NCI-H1436 (cell line): ENCODE measurements around the gene HTR7.

Source experiments
- DNase-seq: peaks from one replicate; lab custom pipeline; 2025; lab: John Stamatoyannopoulos, UW

The HTR7 gene

GRCh38 chr10:90740265-90740664 is 117.6 kb downstream of the HTR7 start:
- DNase-seq, result no peak

DNA sequence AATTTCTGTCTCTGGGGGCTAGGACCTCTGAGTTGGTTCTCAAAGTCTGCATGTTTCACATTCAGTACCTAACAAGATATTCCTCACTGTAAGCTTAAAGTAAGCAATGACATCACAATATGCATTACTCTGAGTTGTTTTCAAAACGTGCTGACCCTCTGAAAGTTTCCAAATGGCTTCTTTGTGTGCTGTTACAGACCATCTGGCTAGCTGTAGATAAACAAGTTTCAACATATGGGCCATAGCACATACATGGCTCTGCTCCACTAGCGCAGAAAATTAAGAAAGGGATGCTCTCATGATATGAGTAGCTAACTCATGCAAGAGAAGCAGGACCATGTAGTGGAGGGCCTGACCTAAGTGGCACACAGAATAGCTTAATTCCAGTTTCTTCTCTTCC is 119.0 kb downstream of the HTR7 start:
- DNase-seq, result no peak

GRCh38 chr10:90734415-90734814 is 123.4 kb downstream of the HTR7 start:
- DNase-seq, result no peak

DNA sequence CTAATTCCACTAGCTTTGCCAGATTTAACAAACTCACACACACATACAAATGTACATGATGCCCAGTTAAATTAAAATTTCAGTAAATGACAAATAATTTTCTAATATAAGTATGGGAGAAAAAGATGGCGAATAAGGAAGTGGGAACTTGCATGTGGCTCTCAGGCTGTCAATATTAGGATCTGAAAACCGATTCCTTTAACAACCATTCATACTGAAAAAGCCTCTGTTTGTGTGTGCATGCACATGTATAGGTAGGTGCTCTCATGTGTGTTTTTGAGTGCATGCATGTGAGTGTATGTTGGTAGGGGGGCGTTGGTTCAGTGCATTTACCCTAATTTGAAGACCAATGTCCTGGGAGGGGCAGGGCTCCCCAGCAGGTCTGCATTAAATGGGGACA is 125.3 kb downstream of the HTR7 start:
- DNase-seq, result no peak

DNA sequence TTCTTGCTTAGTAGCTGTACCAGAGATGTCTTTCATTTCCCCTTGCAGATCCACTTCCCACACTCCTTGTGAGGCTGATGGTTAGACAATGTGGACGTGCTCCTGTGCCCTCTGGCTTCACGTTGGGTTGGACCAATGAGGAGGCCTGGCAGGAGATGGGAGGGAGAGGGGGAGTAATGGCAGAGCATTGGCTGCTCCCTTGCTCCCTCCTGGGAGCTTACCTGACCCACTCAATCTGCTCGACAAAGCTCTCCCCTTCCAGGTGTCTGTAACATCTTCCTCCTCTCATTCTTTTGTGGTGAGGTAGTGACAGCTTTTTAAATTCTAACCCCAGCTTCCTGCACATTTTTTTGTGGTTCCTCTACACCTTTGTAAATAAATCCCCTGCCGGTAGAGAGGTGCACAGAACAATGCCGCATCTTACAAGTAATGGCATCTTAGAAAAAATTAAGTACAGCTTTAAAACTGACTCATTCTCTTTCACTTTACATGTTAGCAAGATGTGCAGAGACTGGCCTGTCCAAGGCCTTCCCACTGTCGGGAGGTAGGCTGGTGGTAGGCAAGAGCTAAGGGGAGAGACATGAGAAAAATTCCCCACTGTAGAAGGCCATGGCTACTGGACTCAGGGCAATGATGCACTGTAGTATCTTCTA is 134.3 kb downstream of the HTR7 start:
- no peak for DNase-seq

DNA sequence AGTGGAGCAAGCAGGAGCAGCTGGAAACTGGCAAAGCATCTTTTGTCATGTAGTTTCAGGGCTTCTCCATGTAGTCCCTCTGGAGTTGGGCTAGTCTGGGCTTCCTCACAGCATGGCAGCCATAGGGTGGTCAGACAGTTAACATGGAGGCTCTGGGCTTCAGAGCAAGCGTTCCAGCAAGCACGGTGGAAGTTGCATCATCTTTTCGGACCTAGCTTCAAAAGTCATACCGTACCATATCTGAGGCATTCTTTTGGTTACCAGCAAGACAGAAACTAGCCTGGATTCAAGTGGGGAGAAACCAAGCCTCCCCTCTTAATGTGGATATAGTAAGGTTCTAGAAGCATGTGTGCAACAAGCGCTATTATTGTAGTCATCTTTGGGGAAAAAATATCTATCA is 135.0 kb downstream of the HTR7 start:
- no peak for DNase-seq

- DNase-seq, result no peak
Measured at GRCh38 chr10:90718182-90718581, 139.7 kb downstream of the HTR7 start.

DNA sequence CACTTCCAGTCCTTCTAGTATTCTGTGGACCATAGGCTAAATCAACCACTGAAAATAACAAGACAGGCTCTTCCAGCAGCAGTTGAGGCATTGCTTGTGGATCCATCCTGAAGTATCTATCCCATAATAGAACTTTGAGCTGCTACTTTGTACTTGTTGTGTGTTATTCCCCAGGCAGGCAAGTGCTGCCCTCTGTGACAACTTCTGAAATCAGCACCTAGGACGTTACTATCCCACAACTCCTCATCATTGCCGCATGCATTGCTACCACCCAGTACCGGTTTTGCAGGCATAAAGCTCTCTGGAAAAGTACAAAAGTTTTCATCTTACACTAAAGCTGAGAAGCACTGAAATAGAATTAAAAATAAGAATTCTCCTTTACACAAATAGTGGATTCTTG is 145.3 kb downstream of the HTR7 start:
- DNase-seq, result no peak

- DNase-seq, result no peak
Measured at GRCh38 chr10:90709727-90710126, 148.1 kb downstream of the HTR7 start.

GRCh38 chr10:90707657-90708056 is 150.2 kb downstream of the HTR7 start:
- no peak for DNase-seq

DNA sequence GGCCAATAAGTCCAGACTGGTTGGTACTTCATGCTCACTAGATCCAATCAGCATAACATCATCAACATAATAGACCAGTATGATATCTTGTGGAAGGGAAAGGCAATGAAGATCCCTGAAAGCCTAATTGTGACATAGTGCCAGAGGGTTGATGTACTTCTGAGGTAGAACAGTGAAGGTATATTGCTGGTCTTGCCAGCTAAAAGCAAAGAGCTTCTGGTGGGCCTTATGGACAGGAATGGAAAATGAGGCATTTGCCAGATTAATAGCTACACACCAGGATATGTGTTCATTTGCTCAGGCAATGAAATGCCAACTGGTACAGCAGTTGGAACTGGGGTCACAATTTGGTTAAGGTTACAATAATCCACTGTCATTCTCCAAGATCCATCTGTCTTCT is 156.4 kb downstream of the HTR7 start:
- no peak for DNase-seq

DNA sequence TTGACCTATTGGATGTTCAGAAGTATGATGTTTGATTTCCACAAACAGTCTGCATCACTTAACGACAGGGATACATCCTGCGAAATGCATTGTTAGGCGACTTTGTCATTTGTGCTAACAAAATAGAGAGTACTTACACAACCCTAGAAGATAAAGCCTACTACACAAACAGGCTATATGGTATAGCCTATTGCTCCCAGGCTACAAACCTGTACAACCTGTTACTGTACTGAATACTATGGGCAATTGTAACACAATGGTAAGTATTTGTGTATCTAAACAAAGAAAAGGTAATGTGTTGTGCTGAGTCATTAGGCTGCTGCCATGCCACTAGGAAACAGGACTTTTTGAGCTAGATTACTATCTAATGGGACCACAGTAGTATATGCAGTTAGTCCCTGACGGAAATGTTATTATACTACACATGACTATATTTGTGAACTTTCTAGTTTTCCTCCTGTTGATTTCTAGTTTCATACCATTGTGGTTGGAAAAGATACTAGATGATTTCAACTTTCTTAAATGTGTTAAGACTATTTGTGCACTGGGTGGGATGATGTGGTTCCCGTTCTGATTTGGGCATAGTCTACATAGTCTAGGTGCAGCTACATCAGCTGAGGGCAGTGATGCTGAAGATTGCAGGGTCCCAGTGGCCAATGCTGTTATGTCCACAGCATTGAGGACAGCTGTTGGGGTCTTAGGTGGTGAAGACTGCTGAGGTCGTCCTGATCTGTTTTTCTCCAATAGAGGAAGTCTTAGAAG is 161.7 kb downstream of the HTR7 start:
- DNase-seq, result no peak
